Fibroblast of skin of right biceps (primary cell): ENCODE results near the gene CFAP92.

Experiments
- DNase-seq: peaks from one replicate; pipeline ENCODE4 v3.0.0-alpha.2; 2013

The CFAP92 gene

GRCh38 chr3:128987302-128988100 is 6.4 kb downstream of the CFAP92 start:
- no peak for DNase-seq

GRCh38 chr3:128984596-128984995 is 9.3 kb downstream of the CFAP92 start:
- no peak for DNase-seq

GRCh38 chr3:128983293-128984069 is 10.4 kb downstream of the CFAP92 start:
- DNase-seq = no peak

GRCh38 chr3:128975276-128975675 is 18.6 kb downstream of the CFAP92 start:
- DNase-seq = no peak

GRCh38 chr3:128973988-128974564 is 19.8 kb downstream of the CFAP92 start:
- DNase-seq = no peak

GRCh38 chr3:128971421-128972100 is 22.3 kb downstream of the CFAP92 start:
- DNase-seq = peak; percentile 28

- no peak for DNase-seq
Observed at GRCh38 chr3:128970740-128971047, 23.2 kb downstream of the CFAP92 start.

- peak; percentile 33 for DNase-seq
Observed at GRCh38 chr3:128969993-128970739, 23.7 kb downstream of the CFAP92 start.

- DNase-seq = no peak
Observed at GRCh38 chr3:128967748-128968355, 26.0 kb downstream of the CFAP92 start.

- no peak for DNase-seq
Observed at GRCh38 chr3:128965818-128966217, 28.1 kb downstream of the CFAP92 start.

- no peak for DNase-seq
Observed at GRCh38 chr3:128965280-128965679, 28.6 kb downstream of the CFAP92 start.

GRCh38 chr3:128956440-128956839 is 37.4 kb downstream of the CFAP92 start:
- no peak for DNase-seq

- peak; percentile 17 for DNase-seq
Observed at GRCh38 chr3:128950223-128950938, 43.5 kb downstream of the CFAP92 start.

GRCh38 chr3:128949158-128949557 is 44.7 kb downstream of the CFAP92 start:
- no peak for DNase-seq

GRCh38 chr3:128946411-128946810 is 47.5 kb downstream of the CFAP92 start:
- peak; percentile 36 for DNase-seq

GRCh38 chr3:128945878-128946175 is 48.0 kb downstream of the CFAP92 start:
- no peak for DNase-seq

GRCh38 chr3:128945041-128945877 is 48.6 kb downstream of the CFAP92 start:
- DNase-seq = no peak

GRCh38 chr3:128942161-128942952 is 51.5 kb downstream of the CFAP92 start:
- DNase-seq = no peak

- DNase-seq = no peak
Observed at GRCh38 chr3:128940252-128940651, 53.6 kb downstream of the CFAP92 start.

- no peak for DNase-seq
Observed at GRCh38 chr3:128936341-128936740, 57.5 kb downstream of the CFAP92 start.
